DOHH2 (cell line): ENCODE results near the gene PNPLA2.

ENCODE experiments used
- EZH2phosphoT487 ChIP-seq: fragments of 200-600 bp; sonication (generic); IDR thresholded peaks from 2 replicates; pipeline ENCODE4 v1.6.1; 2017; ENCODE audit warnings: borderline replicate concordance, mild to moderate bottlenecking, antibody characterized with exemption, low read length, moderate library complexity, mixed read lengths
- TF ChIP-seq, protein P1 (sequence below): fragments of 200-600 bp; sonication (generic); IDR thresholded peaks from one replicate; pipeline ENCODE4 v1.5.1; 2014; ENCODE audit warnings: antibody characterized with exemption, mild to moderate bottlenecking, low read depth, low read length; ENCODE audit not compliant: poor library complexity, severe bottlenecking

DNA sequence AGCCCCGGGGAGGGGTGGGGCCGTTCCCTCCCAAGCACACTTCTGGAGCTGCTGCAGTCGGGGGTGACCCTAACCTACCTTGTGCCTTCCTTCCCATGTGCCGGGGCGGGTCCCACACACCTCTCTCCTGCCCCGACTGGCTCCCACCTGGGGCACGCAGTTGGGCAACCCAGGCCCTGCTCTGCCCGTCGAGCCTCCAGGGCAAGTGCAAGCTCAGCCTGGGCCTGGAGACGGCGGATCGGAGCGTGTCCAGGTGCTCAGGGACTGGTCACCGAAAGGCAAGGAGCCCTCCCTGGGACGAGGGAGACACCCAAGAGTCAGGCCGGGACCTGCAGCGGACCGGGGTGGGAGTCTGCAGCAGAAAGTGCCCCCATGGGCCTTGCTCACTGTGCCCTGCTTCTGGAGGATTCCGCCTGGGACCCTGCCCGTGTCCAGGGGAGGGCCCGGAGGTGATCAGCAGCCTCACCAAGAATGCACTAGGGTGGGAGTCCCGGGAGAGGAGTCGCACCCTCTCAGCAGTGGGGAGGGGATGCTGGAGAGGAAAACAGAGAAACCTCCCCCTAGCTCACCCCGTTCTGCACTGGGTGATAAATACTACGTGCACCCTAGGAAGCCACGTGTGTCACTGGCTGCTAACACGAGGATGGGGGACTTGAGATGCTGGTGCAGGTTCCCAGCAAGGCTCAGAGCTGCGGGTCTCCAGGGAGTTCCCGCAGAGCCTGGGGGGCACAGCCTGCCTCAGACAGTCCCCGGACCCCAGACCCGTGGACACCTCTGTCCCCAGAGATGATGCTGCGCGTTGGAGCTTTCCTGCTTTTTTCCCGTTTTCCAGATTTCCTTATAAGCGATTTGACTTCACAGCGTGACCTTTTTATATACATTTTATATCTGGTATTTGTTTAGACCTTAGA is 36.2 kb upstream of the PNPLA2 start:
- TF ChIP-seq, protein P1, sequence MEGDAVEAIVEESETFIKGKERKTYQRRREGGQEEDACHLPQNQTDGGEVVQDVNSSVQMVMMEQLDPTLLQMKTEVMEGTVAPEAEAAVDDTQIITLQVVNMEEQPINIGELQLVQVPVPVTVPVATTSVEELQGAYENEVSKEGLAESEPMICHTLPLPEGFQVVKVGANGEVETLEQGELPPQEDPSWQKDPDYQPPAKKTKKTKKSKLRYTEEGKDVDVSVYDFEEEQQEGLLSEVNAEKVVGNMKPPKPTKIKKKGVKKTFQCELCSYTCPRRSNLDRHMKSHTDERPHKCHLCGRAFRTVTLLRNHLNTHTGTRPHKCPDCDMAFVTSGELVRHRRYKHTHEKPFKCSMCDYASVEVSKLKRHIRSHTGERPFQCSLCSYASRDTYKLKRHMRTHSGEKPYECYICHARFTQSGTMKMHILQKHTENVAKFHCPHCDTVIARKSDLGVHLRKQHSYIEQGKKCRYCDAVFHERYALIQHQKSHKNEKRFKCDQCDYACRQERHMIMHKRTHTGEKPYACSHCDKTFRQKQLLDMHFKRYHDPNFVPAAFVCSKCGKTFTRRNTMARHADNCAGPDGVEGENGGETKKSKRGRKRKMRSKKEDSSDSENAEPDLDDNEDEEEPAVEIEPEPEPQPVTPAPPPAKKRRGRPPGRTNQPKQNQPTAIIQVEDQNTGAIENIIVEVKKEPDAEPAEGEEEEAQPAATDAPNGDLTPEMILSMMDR, result no peak
- TF ChIP-seq EZH2phosphoT487, result no peak
